ENCODE results near the gene PPBP.

Gene PPBP

DNA sequence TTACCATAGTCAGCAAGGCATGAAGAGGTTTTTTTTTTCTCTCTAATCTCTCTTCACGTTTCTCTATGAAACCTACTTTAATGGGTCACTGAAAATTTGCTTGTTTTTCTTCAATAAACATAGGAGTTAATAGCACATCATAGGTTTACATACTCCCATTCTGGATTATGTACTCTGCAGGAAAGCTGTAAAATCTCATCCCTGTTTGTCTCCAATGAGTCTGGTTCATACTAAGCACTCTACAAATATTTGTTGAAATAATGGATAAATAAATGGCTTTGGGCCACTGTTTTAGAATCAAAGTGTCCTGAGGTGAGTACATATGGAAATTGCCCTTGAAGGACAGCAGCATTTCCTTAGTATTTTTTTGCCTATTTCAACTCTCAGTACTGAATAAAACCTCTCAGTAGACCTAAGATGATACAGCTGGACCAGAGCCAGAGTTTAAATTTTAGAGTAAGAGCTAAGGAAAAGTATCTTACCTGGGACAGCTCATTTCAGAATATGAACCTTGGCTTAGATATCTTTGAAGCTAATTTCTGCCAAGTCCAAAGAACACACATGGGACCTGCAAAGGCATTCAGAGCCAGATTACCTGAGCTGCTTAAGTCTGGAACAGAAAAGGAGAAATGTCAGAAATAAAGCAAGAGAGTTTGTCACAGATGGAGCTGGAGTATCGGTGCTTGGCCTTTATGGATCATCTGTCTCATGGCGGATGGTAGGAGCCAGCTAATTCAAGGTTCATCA lies 40.6 kb downstream of the PPBP start:
- DNase-seq, result no peak

DNA sequence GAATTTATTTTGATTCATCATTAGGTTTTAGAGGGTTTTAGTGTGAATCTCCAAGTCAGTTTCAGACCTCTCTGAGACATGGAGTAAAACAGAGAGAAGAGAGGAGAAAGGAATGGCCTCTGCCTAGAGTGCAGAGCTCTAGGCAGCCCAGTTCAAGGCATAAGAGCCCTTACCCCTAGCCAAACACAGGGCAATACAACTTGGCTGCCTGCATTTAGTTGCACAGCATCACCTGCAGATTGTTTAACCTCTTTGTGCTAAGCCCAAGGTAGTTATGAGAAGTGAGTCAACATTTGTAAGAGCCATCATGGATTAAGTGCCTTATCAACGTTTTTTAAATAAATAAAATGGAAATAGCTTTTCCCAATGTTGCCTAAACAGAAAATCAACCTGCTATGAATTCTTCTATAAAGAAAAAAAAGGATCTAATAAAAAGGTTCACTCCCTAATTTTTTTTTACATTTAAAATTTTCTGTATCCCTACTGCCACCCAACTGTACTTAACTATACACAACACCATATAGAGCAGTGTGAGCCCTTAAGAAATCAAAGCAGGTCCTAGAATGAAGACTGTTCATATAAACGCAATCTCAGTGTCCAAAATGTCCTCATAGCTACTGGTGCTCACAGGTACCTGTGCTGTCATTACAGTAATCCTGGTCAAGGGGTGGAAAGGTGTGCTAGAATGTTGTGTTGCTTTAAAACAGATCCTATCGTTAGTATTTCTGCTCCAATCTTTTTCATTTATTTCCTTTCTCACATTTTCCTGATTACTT lies 42.1 kb downstream of the PPBP start:
- DNase-seq, result no peak

DNA sequence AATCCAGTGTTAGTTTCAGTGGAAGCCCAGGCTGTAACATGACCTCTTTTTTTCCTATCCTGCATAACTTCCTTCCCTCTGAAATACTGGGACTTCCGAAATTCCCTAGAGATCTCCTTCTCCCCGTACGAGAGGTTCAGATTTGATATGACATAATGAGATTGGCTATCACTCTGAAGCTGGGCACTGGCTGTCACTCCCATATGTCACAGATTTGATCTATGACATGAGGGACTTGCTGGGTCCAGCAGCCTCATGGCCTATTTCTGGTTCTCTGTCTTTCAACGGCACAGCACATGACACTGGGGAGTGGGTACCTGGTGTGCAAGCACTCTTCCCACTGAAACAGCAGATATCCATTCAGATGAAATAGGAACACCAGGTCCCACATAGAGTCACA lies 42.9 kb downstream of the PPBP start:
- DNase-seq, result no peak

DNA sequence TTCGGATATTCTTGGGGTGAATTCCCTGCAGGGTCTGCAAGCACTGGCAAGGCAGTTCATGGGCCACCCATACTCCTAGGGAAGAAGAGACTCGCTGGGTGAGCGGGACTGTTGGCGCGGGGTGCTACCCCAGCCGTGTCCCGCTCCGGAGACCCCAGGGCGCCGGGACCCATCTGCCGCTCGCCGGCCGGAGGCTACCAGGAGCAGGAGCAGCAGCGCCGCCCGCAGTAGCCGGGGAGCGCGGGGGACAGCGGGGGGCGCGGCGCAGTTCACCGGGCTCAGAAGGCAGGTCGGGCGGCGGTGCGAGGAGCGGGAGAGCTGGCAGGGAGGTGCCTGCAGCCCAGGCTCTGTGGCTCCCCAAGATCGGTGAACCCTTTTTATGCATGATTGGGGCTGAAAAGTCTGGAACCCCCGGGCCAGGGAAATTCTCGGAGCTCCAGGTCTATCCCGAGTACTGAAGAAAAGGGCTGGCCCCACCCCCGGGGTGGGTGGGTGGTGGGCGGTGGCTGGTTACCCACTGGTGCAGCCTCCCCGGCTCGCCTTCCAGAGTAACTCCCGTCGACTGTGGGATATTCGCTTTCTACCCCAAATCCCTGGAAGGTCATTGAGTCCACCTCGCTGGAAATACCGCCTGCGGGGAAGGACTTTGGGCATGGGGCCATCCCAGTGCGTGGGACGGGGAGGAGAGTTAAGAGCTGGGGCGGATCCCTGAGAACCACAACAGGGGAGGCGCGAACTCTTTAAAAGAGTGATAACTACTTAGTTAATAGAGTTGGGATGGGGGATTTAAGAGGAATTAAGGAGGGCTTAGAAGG lies 43.7 kb downstream of the PPBP start:
- no peak for DNase-seq

DNA sequence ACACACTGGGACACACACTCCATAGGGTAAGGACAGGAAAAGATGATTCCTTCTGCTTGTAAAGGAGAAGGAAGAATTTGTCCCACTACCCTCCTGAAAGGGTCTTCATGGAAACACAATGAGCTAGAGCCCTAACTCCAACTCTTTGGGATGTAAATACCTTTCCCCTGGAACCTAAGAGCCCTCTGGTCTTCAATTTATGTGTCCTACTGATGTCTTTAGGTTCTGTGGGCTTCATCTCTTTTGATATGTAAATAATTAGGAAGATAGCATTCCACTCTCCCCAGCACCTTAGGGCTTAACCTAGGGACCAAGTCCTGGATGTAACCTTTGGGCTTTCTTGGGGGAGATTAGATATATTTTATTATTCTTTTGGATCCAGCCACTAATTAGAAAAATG lies 44.4 kb downstream of the PPBP start:
- DNase-seq, result no peak

DNA sequence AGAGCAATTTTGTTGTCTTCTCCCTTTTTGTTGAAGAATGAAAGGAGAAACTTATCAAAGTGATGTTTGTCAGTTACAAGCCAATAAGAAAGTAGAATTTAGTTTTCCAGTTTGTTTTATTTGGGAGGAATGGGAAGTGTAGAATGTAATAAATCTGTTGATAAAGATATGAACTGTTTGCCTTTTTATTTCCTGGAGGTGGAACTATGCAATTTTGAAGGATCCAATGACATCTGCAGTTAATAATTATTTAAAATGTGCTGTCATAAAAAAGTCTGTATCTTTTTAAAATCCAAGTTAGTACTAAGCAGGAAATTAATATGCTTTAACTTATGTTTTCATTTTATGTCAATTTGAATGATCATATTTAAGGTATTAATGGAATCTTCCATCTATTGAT lies 51.0 kb downstream of the PPBP start:
- no peak for DNase-seq
